ENCODE measurements around the gene ZNF263.

DNA sequence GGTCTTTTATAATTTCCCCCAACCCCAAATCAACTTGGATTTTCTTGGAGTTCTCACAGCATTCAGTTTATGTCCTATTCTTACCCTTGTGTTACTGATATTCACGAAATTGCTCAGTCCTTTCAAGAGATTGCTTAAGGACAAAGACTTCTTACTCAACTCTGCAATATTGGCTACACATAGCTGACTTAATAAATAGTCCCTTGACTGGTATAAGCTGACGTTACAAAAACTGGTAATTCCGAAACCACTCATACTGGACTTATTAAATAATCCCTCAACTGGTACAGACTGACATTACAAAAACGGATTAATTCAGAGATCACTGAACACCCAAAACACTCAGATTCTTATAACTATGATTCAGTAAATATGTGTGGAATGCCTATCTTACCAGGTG lies 21.1 kb downstream of the ZNF263 start:
- TF ChIP-seq CTCF (optimal IDR thresholded peaks at IDR 0.05 in 1 of 3, IDR thresholded peaks at IDR 0.05 in 1 of 3, conservative IDR thresholded peaks at IDR 0.05 in 1 of 3; ENCODE audit: extremely low read depth in 1 of 3, insufficient read depth in 2 of 3, low read length in 3 of 3), result no peak
- TF ChIP-seq EZH2 (IDR thresholded peaks at IDR 0.05; ENCODE audit: low read length), result no peak
